Fibroblast of the aortic adventitia (primary cell): ENCODE measurements around the gene TPX2. TPM values are rescaled to one million over a fixed set of nuclear protein-coding genes. Genes with fewer than 3 reads are reported as not detected.

Experiments used
- DNase-seq: peaks from one replicate; pipeline ENCODE4 v3.0.0-alpha.2; 2010; ENCODE audit warnings: low read depth
- H3K4me3 ChIP-seq: 2 replicates; pipeline ENCODE4 v1.5.1; 2011; ENCODE audit warnings: low read depth, mild to moderate bottlenecking, control low read depth, low read length, moderate library complexity
- total RNA-seq: library from RNA; depleted of rRNA; stranded (reverse); fragments of >200 nt; gene quantifications from 2 replicates; pipeline ENCODE4 v1.2.3, GENCODE V29; 2012; ENCODE audit warnings: low replicate concordance
- TF ChIP-seq, protein P1 (sequence below): IDR thresholded peaks from 2 replicates; pipeline ENCODE4 v1.5.1; 2011; ENCODE audit warnings: mild to moderate bottlenecking, low read length, control low read depth, inconsistent platforms; ENCODE audit not compliant: insufficient read depth

The TPX2 gene
- total RNA-seq, 1 donor: 91.1 TPM

DNA sequence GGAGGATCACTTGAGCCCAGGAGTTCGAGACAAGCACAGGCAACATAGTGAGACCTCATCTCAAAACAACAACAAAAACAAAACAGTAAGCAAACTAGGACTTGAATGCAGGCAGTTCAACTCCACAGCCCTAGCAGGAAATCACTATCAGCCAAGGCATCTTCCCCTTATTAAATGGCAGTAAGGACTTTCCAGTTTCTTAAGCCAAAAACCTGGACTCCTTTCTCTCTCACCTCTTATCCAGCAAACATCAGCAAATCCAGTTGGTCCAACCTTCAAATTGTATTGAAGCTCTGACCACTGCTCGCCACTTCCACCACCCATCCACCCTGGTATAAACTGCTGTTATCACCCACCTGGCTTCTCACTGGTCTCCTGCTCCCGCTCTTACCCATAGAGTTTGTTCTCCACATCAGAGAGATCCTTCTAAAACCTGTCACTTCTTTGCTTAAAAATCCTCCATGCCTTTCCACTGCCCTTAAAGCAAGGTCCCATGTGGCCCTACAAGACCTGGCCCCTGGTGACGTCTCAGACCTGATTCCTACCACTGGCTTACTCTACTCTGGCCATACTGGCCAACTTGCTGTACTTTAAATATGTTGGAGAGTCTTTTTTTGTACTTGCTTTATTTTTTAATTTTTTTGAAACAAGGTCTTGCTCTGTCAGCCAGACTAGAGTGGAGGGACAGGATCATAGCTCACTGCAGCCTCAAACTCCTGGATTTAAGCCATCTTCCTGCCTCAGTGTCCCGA is 44.1 kb upstream of the TPX2 start:
- DNase-seq: no peak
- TF ChIP-seq, protein P1, sequence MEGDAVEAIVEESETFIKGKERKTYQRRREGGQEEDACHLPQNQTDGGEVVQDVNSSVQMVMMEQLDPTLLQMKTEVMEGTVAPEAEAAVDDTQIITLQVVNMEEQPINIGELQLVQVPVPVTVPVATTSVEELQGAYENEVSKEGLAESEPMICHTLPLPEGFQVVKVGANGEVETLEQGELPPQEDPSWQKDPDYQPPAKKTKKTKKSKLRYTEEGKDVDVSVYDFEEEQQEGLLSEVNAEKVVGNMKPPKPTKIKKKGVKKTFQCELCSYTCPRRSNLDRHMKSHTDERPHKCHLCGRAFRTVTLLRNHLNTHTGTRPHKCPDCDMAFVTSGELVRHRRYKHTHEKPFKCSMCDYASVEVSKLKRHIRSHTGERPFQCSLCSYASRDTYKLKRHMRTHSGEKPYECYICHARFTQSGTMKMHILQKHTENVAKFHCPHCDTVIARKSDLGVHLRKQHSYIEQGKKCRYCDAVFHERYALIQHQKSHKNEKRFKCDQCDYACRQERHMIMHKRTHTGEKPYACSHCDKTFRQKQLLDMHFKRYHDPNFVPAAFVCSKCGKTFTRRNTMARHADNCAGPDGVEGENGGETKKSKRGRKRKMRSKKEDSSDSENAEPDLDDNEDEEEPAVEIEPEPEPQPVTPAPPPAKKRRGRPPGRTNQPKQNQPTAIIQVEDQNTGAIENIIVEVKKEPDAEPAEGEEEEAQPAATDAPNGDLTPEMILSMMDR: no peak
- no peak overlapping the region for H3K4me3 ChIP-seq

DNA sequence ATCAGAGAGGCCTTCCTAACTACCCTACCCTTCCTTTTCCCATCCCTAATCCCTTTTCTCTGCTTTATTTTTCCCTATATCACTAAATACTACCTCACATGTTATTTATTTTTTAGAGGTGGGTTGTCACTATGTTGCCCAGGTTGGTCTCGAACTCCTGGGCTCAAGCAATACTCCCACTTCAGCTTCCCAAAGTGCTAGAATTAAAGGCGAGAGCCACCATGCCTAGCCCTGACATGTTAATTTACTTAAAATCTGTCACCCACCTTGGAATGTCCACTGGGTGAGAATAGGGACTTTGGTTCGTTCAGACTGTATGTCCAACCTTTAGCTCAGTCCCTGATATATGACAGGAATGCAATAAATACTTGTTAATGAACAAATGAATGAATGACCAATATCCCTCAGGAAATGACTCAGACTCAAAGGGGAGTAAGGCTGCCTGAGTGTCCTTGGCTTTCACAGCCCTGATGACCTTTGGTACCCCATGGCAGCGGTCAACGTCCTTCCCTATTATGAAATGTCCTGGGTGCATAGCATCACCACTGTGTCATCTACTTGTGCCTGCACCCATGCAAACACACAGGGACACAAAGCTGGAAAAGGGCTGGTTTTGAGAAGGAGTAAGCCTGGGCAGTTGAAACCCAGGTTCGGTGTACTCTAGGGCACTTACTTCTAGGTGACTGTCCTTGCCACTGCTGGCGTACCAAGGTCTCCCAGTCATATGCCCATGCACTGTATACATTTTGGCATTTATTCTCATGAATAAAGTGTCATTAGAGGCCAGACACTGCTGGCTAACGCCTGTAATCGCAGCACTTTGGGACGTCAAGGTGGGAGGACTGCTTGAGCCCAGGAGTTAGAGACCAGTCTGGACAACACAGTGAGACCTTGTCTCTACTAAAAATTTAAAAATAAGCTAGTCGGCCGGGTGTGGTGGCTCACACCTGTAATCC is 43.0 kb upstream of the TPX2 start:
- TF ChIP-seq, protein P1: no peak
- H3K4me3 ChIP-seq: no peak overlapping the region
- peak; percentile 43 for DNase-seq

DNA sequence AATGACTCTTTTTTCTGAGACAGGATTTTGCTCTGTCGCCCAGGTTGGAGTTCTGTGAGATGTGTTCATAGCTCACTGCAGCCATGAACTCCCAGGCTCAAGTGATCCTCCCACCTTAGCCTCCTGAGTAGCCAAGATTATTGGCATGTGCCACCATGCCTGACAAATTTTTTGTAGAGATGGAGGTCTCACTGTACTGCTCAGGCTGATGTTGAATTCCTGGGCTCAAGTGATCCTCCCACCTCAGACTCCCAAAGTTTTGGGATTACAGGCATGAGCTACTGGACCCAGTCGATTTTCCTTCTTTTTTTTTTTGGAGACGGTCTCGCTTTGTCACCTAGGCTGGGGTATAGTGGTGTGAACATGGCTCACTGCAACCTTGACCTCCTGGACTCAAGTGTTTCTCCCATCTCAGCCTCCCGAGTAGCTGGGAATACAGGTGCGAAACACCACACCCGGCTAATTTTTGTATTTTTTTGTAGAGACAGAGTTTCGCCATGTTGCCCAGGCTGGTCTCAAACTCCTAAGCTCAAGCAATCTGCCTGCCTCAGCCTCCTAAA is 40.8 kb upstream of the TPX2 start:
- TF ChIP-seq, protein P1: no peak
- DNase-seq: no peak
- H3K4me3 ChIP-seq: no peak overlapping the region

DNA sequence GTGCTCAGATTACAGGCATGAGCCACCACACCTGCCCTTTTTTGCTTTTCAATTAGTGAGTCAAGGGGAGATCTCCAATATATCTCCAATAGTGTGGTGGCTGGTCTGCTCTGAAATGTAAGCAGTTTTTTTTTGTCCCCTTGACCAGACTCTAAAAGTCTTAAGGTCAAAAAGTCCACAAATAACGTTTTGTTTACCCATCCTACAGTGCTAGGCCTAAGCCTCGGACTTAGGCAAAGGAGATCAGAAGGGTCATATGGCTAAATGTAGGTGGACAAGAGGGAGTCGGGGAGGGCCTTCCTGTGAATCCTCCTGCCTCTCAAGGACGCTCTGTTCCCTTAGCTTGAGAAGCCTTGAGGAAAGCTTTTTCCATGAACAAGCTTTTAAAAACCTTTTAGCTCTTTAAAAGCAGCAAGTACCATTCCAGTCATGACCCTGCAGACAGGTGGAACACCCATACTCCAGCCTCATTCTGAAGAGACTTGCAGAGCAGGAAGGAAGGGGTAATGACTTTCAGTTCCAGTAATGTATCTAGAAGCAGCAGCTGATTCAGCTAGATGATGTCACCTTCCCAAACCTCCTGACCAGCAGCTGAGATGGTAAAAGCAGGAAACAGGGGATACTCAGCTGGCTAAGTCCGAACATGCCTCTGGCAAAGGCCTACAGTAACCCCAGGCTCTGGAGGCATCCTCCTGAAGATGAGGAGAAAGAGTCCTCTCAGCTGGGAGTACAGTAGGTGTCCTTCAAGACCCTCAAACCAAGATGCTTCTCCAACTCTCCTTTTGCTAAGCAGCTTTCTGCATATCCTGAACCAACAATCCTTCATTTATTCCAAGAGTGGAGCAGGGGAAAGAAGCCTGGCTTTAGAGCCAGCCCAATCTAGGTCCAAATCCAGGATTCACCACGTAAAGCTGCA is 40.0 kb upstream of the TPX2 start:
- H3K4me3 ChIP-seq: no peak overlapping the region
- TF ChIP-seq, protein P1: no peak
- peak; percentile 95 for DNase-seq

DNA sequence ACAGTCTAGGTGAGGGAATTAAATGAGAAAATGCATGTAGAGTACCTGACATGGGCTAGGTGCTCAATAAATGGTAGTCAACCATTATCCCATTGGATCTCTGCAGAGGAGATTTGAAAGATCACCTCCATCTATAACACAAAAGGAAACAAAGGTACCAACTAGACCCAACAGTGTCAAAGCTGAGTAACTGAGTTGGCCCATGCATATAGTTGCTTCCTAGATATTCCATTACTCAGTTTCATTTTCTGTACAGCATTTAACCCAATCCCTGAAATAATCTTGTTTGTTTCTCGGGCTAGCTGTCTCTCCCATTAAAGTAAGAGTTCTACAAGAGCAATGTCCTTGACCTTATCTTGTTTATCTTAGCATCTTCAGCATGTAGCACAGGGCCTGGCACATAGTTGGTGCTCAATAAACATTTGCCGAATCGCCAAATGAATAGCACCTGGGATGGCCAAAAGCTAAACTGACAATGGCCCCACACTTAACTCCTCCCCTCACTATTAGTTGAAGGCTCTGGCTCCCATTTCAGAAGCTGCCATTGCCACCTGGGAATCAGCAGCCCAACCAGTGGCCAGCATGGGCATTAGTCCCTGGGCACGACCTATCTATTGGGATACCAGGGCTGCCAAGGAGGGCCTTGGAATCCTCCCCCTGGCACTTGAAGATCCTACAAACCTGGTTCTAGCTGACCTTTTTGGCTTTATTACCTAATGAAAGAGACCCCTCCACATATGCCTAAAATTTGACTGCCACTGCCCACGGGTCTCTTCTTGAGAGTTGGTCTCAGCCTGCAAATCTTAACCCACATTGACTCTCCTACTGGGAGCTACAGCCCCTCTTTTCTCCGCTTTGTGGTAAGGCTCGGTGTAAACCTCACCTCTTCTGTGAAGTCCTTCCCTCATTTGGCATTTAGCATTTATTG is 39.0 kb upstream of the TPX2 start:
- DNase-seq: no peak
- H3K4me3 ChIP-seq: no peak overlapping the region
- TF ChIP-seq, protein P1: no peak
